Suprapubic skin (tissue), 4 donors: ENCODE measurements around the gene SEMA7A. TPM values are rescaled to one million over a fixed set of nuclear protein-coding genes. Genes with fewer than 3 reads are reported as not detected.

Source experiments
- DNase-seq, 2 donors: peaks; one replicate each; pipeline ENCODE4 v3.0.0-alpha.2; 2019; ENCODE audit warnings: low spot score in 2 of 2
- H3K27ac ChIP-seq: fragments of 200-600 bp; sonication (generic); one replicate; pipeline ENCODE4 v1.5.1; 2019
- H3K27me3 ChIP-seq: fragments of 200-600 bp; sonication (generic); one replicate; pipeline ENCODE4 v1.5.1; 2019
- H3K36me3 ChIP-seq: fragments of 200-600 bp; sonication (generic); one replicate; pipeline ENCODE4 v1.5.1; 2019
- H3K4me1 ChIP-seq: fragments of 200-600 bp; sonication (generic); one replicate; pipeline ENCODE4 v1.5.1; 2019
- H3K4me3 ChIP-seq: fragments of 200-600 bp; sonication (generic); one replicate; pipeline ENCODE4 v1.5.1; 2019; ENCODE audit warnings: mild to moderate bottlenecking
- H3K9me3 ChIP-seq: fragments of 200-600 bp; sonication (generic); one replicate; pipeline ENCODE4 v1.5.1; 2019
- EP300 ChIP-seq: sonication (generic); formaldehyde crosslinking; IDR thresholded peaks from one replicate; pipeline ENCODE4 v1.6.1; 2017; ENCODE audit warnings: antibody characterized with exemption
- POLR2A ChIP-seq, 2 donors: fragments of 450-650 bp; IDR thresholded peaks; one replicate each; pipeline ENCODE4 v1.6.1; 2017; ENCODE audit warnings: antibody characterized with exemption in 2 of 2, mild to moderate bottlenecking in 2 of 2, moderate library complexity in 2 of 2
- POLR2AphosphoS5 ChIP-seq, 3 donors: sonication (generic); formaldehyde crosslinking; IDR thresholded peaks; one replicate each; pipeline ENCODE4 v1.6.1; 2017; ENCODE audit warnings: antibody characterized with exemption in 3 of 3
- WGBS: methylation state at CpG from one replicate; pipeline ENCODE4 v1.1.5; 2018; 5-methylcytosine and 5-hydroxymethylcytosine counted together
- total RNA-seq, 4 donors: library from RNA; depleted of rRNA; stranded (reverse); fragments of >200 nt; gene quantifications; one replicate each; pipeline ENCODE4 v1.1.0, GENCODE V29; 2016
- TF ChIP-seq, protein P1 (sequence below), 2 donors: fragments of 200-600 bp in 1 of 2; fragments of 450-650 bp in 1 of 2; sonication (generic) in 1 of 2; IDR thresholded peaks; one replicate each; pipeline ENCODE4 v1.5.1; 2016 to 2019; ENCODE audit warnings: antibody characterized with exemption in 2 of 2, mild to moderate bottlenecking in 1 of 2, moderate library complexity in 1 of 2

The SEMA7A gene
- total RNA-seq, 4 donors from 2014 or later, result 10.1 to 31.4 (median 18.0) TPM

- no peak for DNase-seq
- Histone ChIP-seq H3K27me3 (no peaks in the 10 kb centered on the region), H3K27ac (no peak overlapping the region), H3K36me3 (no peaks in the 10 kb centered on the region), H3K4me3 (no peak overlapping the region), H3K9me3 (no peaks in the 10 kb centered on the region), H3K4me1 (peaks cover 5% of the 10 kb centered on the region)
- TF ChIP-seq POLR2AphosphoS5 (IDR thresholded peaks at IDR 0.05) (no peak), EP300 (no peak), POLR2A (IDR thresholded peaks at IDR 0.05) (no peak)
- TF ChIP-seq, protein P1, sequence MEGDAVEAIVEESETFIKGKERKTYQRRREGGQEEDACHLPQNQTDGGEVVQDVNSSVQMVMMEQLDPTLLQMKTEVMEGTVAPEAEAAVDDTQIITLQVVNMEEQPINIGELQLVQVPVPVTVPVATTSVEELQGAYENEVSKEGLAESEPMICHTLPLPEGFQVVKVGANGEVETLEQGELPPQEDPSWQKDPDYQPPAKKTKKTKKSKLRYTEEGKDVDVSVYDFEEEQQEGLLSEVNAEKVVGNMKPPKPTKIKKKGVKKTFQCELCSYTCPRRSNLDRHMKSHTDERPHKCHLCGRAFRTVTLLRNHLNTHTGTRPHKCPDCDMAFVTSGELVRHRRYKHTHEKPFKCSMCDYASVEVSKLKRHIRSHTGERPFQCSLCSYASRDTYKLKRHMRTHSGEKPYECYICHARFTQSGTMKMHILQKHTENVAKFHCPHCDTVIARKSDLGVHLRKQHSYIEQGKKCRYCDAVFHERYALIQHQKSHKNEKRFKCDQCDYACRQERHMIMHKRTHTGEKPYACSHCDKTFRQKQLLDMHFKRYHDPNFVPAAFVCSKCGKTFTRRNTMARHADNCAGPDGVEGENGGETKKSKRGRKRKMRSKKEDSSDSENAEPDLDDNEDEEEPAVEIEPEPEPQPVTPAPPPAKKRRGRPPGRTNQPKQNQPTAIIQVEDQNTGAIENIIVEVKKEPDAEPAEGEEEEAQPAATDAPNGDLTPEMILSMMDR (IDR thresholded peaks at IDR 0.05), result no peak
- WGBS, result 98% methylated on average over 4 of the region's 4 CpGs
Observed at GRCh38 chr15:74419432-74419831, 14.3 kb downstream of the SEMA7A start.

DNA sequence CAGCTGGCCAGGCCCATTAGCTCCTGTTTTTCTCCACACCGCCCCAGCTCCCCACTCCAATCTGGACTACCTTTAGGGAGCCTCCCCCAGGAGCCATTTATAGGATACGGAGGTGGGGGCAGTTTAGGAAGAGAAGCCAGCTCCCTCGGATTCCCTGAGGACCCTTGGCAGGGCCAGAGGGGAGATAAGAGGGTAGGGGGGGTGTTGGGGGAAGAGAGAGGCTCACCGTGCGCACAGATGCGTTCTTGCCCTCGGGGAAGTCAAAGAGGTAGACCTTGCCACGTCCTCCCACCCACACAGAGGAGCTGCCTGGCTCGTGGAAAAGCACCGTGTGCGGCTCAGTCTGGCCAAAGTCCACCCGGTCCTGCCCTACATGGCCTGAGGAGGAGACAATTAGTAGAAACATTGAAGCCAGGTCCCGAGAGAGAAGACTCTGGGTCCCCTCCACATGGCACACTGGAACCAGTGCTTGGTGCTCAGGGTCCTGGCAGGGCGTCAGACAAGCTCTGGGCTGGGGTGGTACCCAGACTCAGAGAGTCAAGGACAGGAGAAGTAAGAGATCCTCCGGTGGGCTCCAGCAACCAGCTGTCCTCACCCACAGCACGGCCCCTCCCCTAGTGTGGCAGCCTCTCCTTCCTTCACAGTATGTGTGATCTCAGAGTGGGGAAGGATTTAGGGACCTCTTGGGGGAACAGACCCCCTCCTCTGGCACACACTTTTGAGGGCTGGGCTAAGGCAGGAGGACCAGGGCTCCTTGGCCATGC lies 15.0 kb downstream of the SEMA7A start:
- Histone ChIP-seq H3K27ac (no peak overlapping the region), H3K4me3 (no peak overlapping the region), H3K4me1 (peaks cover 5% of the 10 kb centered on the region), H3K9me3 (no peaks in the 10 kb centered on the region), H3K27me3 (no peaks in the 10 kb centered on the region), H3K36me3 (no peaks in the 10 kb centered on the region)
- DNase-seq, result no peak
- TF ChIP-seq POLR2A (IDR thresholded peaks at IDR 0.05) (no peak), POLR2AphosphoS5 (IDR thresholded peaks at IDR 0.05) (no peak), EP300 (no peak)
- TF ChIP-seq, protein P1 (IDR thresholded peaks at IDR 0.05), result no peak
- WGBS, result 65% methylated on average over 15 of the region's 16 CpGs

DNA sequence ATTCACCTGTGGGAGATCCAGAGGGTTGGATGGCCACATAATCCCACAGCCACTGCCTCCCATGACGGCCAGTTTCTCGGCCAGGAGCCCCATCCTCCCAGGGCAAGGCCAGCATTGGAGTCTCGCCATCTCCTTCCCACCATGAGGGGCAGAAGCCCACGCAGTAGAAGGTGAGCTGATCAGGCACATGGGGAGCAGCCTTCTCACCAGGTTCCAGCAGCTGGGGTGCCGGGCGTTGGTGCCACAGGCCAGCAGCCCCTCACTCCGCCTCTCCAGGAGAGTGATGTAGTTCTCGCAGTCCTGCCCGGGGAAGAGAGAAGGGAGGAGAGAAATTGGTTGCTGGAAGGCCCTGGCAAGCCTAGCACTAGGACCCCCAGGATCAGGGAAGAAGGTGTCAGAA lies 16.1 kb downstream of the SEMA7A start:
- TF ChIP-seq POLR2A (IDR thresholded peaks at IDR 0.05) (no peak), POLR2AphosphoS5 (IDR thresholded peaks at IDR 0.05) (no peak), EP300 (no peak)
- TF ChIP-seq, protein P1 (IDR thresholded peaks at IDR 0.05), result no peak
- no peak overlapping the region for H3K4me3 ChIP-seq
- 95% methylated on average over 6 of the region's 9 CpGs for WGBS
- no peaks in the 10 kb centered on the region for H3K27me3 ChIP-seq
- no peak overlapping the region for H3K27ac ChIP-seq
- peaks cover 1% of the 10 kb centered on the region for H3K36me3 ChIP-seq
- DNase-seq, result no peak
- no peaks in the 10 kb centered on the region for H3K4me1 ChIP-seq
- H3K9me3 ChIP-seq, result no peaks in the 10 kb centered on the region

GRCh38 chr15:74417225-74417624 lies 16.5 kb downstream of the SEMA7A start:
- Histone ChIP-seq H3K4me3 (no peak overlapping the region), H3K9me3 (no peaks in the 10 kb centered on the region), H3K27me3 (no peaks in the 10 kb centered on the region), H3K4me1 (no peaks in the 10 kb centered on the region), H3K27ac (no peak overlapping the region), H3K36me3 (peaks cover 2% of the 10 kb centered on the region)
- TF ChIP-seq EP300 (no peak), POLR2A (IDR thresholded peaks at IDR 0.05) (no peak), POLR2AphosphoS5 (IDR thresholded peaks at IDR 0.05) (no peak)
- TF ChIP-seq, protein P1 (IDR thresholded peaks at IDR 0.05), result no peak
- DNase-seq, result no peak
- WGBS, result 85% methylated on average over 7 of the region's 13 CpGs

DNA sequence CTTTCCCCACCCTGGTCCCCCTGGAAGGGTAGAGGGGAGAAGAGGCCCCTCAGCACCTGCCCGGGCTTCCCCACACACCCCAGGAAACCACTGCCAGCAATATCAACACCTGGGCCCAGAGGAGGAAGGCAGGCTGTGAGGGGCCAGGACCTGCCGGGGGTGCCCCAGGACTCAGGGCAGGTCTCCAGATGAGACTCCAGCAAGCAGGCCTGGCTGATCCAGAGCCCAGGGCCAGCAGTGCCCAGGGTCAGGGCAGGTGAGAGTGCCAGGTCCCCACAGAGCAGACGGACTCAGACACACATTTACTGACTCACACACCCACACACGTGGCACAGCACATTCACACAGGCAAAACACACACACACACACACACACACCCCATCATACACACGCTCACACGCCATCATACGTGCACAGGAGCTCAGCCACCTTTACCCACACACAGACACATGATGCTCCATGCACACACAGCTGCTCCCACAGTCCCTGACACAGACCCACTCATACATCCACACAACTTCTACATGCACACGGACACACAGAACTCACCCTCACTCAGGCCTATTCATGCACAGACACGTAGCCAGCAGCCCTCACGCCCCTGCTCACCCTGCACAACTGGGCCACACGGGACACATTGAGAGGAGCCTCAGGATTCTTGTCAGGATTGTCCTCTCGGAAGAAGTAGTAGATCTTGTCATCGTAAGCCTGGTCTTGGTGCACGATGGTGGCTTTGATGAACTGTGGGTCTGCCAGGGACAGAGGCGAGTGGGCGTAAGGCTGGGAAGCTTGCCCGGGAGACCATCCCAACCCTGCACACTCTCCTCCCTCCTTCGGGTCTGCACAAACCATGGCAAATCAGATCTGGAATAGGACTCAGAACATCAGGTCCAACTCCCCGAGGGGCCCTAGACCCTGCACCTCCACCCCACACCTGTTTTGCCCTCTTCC lies 17.5 kb downstream of the SEMA7A start:
- Histone ChIP-seq H3K4me1 (no peaks in the 10 kb centered on the region), H3K27me3 (no peaks in the 10 kb centered on the region), H3K27ac (no peak overlapping the region), H3K4me3 (no peak overlapping the region), H3K9me3 (no peaks in the 10 kb centered on the region), H3K36me3 (peaks cover 5% of the 10 kb centered on the region)
- no peak for TF ChIP-seq POLR2AphosphoS5 (IDR thresholded peaks at IDR 0.05)
- TF ChIP-seq, protein P1 (IDR thresholded peaks at IDR 0.05), result no peak
- no peak for TF ChIP-seq EP300
- TF ChIP-seq POLR2A (IDR thresholded peaks at IDR 0.05), result no peak
- DNase-seq, result no peak
- WGBS, result 60% methylated on average over 16 of the region's 19 CpGs
